Upper lobe of left lung (tissue), 6 donors: ENCODE results near the gene TBC1D32. TPM values are rescaled to one million over a fixed set of nuclear protein-coding genes. Genes with fewer than 3 reads are reported as not detected.
"Not testable (repeated sequence)": the region's sequence is repeated elsewhere in the genome, so short reads cannot be mapped to it uniquely, and the experiment has no call there.

Source experiments
- ATAC-seq, 2 donors: fragments of 200-7000 bp; cut with Tn5 transposase; one replicate each; pipeline ENCODE4 v1.9.1; 2022; ENCODE audit warnings: mild to moderate bottlenecking in 2 of 2, moderate library complexity in 2 of 2; ENCODE audit not compliant: low FRiP score in 2 of 2
- DNase-seq, 2 donors: peaks; one replicate each; pipeline ENCODE4 v3.0.0-alpha.2; 2019 to 2020
- H3K27ac ChIP-seq, 4 donors: fragments of 200-600 bp; sonication (generic); one replicate each; pipeline ENCODE4 v1.5.1; 2016 to 2019
- H3K27me3 ChIP-seq, 4 donors: fragments of 200-600 bp; sonication (generic); one replicate each; pipeline ENCODE4 v1.5.1; 2017 to 2019
- H3K36me3 ChIP-seq, 4 donors: fragments of 200-600 bp; sonication (generic); one replicate each; pipeline ENCODE4 v1.5.1; 2016 to 2019
- H3K4me1 ChIP-seq, 4 donors: fragments of 200-600 bp; sonication (generic); one replicate each; pipeline ENCODE4 v1.5.1; 2018 to 2019
- H3K4me3 ChIP-seq, 4 donors: fragments of 200-600 bp; sonication (generic); one replicate each; pipeline ENCODE4 v1.5.1; 2017 to 2019; ENCODE audit warnings: mild to moderate bottlenecking in 2 of 4, moderate library complexity in 1 of 4
- H3K9me3 ChIP-seq, 4 donors: fragments of 200-600 bp; sonication (generic); one replicate each; pipeline ENCODE4 v1.5.1; 2018 to 2019
- CTCF ChIP-seq, 6 experiments: fragments of 450-650 bp in 4 of 6; fragments of 200-600 bp in 2 of 6; sonication (generic) in 2 of 6; IDR thresholded peaks; one replicate each; pipeline ENCODE4 v1.5.1; 2016 to 2019; ENCODE audit warnings: antibody characterized with exemption in 6 of 6
- EP300 ChIP-seq, 4 donors: sonication (generic); formaldehyde crosslinking; IDR thresholded peaks; one replicate each; pipeline ENCODE4 v1.5.1; 2017; ENCODE audit warnings: antibody characterized with exemption in 4 of 4, control low read depth in 2 of 4
- POLR2A ChIP-seq, 4 donors: fragments of 450-650 bp; IDR thresholded peaks; one replicate each; pipeline ENCODE4 v1.5.1; 2016 to 2017; ENCODE audit warnings: antibody characterized with exemption in 4 of 4, mild to moderate bottlenecking in 2 of 4
- POLR2AphosphoS5 ChIP-seq, 2 donors: sonication (generic); formaldehyde crosslinking; IDR thresholded peaks; one replicate each; pipeline ENCODE4 v1.5.1; 2017; ENCODE audit warnings: antibody characterized with exemption in 2 of 2
- WGBS, 2 donors: methylation state at CpG; one replicate each; pipeline ENCODE4 v1.1.5; 2017 to 2018; 5-methylcytosine and 5-hydroxymethylcytosine counted together
- total RNA-seq, 6 donors: library from RNA; depleted of rRNA in 4 of 6; stranded (reverse); fragments of >200 nt in 4 of 6; gene quantifications; one replicate each; pipeline versions ENCODE4 v1.1.0 to v1.2.1, GENCODE V29; 2016 to 2021
- donor health status: DM: no; HTN: no; CAD: no; lungs with moderate emphysema.
- donor health status: DM: no; HTN: yes; CAD: no; lungs with severe emphysema.

TBC1D32 gene
- total RNA-seq, 6 donors from 2014 or later, result 1.2 to 13.5 (median 5.3) TPM

- Histone ChIP-seq H3K4me3 (no peak overlapping the region), H3K4me1 (no peaks in the 10 kb centered on the region), H3K27me3 (no peaks in the 10 kb centered on the region), H3K9me3 (no peaks in the 10 kb centered on the region), H3K36me3 (no peaks in the 10 kb centered on the region), H3K27ac (no peak overlapping the region)
- DNase-seq, result no peak
- no peak for TF ChIP-seq CTCF (IDR thresholded peaks at IDR 0.05)
- no peak for TF ChIP-seq POLR2AphosphoS5 (IDR thresholded peaks at IDR 0.05)
- no peak for TF ChIP-seq POLR2A (IDR thresholded peaks at IDR 0.05)
- no peak for TF ChIP-seq EP300 (IDR thresholded peaks at IDR 0.05)
- 76 to 83% methylated on average over 2 of the region's 2 CpGs for WGBS, 2 donors
- ATAC-seq, result no peak
Measured at GRCh38 chr6:121223212-121223611, 111.1 kb downstream of the TBC1D32 start.

GRCh38 chr6:121222656-121223055 lies 111.6 kb downstream of the TBC1D32 start:
- WGBS, 2 donors, result 49 to 51% methylated on average over 3 of the region's 3 CpGs
- no peak for ATAC-seq
- no peaks in the 10 kb centered on the region for H3K9me3 ChIP-seq

GRCh38 chr6:121216928-121217327 lies 117.4 kb downstream of the TBC1D32 start:
- Histone ChIP-seq H3K4me3 (no peak overlapping the region), H3K27me3 (no peaks in the 10 kb centered on the region), H3K36me3 (peaks cover 0 to 6% (median 0%) of the 10 kb centered on the region in 4 donors), H3K9me3 (peaks cover 0 to 14% (median 6%) of the 10 kb centered on the region in 4 donors), H3K4me1 (no peaks in the 10 kb centered on the region), H3K27ac (no peak overlapping the region)
- ATAC-seq (no peak), DNase-seq (no peak)
- TF ChIP-seq CTCF (IDR thresholded peaks at IDR 0.05) (no peak), EP300 (IDR thresholded peaks at IDR 0.05) (no peak), POLR2A (IDR thresholded peaks at IDR 0.05) (no peak), POLR2AphosphoS5 (IDR thresholded peaks at IDR 0.05) (no peak)
- 94 to 100% methylated on average over 1 of the region's 1 CpG for WGBS, 2 donors

More at GRCh38 chr6:121222656-121223055, 111.6 kb downstream of the TBC1D32 start:
- TF ChIP-seq CTCF (IDR thresholded peaks at IDR 0.05), result peak in 2 of 6 experiments; percentile 12 to 15
- TF ChIP-seq EP300 (IDR thresholded peaks at IDR 0.05), result no peak
- no peak for TF ChIP-seq POLR2A (IDR thresholded peaks at IDR 0.05)
- no peak for TF ChIP-seq POLR2AphosphoS5 (IDR thresholded peaks at IDR 0.05)
- Histone ChIP-seq H3K27me3 (no peaks in the 10 kb centered on the region), H3K4me3 (no peak overlapping the region), H3K36me3 (no peaks in the 10 kb centered on the region), H3K4me1 (no peaks in the 10 kb centered on the region), H3K27ac (no peak overlapping the region)
- no peak for DNase-seq

GRCh38 chr6:121213341-121213740 lies 120.9 kb downstream of the TBC1D32 start:
- H3K9me3 ChIP-seq, result peaks cover 0 to 14% (median 6%) of the 10 kb centered on the region in 4 donors
- H3K27me3 ChIP-seq, DNase-seq, H3K27ac ChIP-seq, H3K36me3 ChIP-seq, ATAC-seq, H3K4me1 ChIP-seq, H3K4me3 ChIP-seq: not testable (repeated sequence)
- WGBS, 2 donors, result 95 to 97% methylated on average over 2 of the region's 2 CpGs

GRCh38 chr6:121210943-121211342 lies 123.3 kb downstream of the TBC1D32 start:
- DNase-seq (peak in 1 of 2 donors; percentile 10), ATAC-seq (no peak)
- TF ChIP-seq EP300 (IDR thresholded peaks at IDR 0.05) (no peak), POLR2AphosphoS5 (IDR thresholded peaks at IDR 0.05) (no peak), POLR2A (IDR thresholded peaks at IDR 0.05) (no peak), CTCF (IDR thresholded peaks at IDR 0.05) (no peak)
- Histone ChIP-seq H3K4me3 (no peak overlapping the region), H3K4me1 (no peaks in the 10 kb centered on the region), H3K36me3 (peaks cover 0 to 6% (median 0%) of the 10 kb centered on the region in 4 donors), H3K27me3 (no peaks in the 10 kb centered on the region), H3K9me3 (peaks cover 0 to 14% (median 6%) of the 10 kb centered on the region in 4 donors), H3K27ac (no peak overlapping the region)
- WGBS, 2 donors, result 93 to 97% methylated on average over 5 of the region's 5 CpGs
